Islet precursor cell (in vitro differentiated cells): ENCODE results near the gene CLMN.

ENCODE experiments used
- DNase-seq: peaks from one replicate; pipeline ENCODE4 v3.0.0-alpha.2; 2018

The CLMN gene

DNA sequence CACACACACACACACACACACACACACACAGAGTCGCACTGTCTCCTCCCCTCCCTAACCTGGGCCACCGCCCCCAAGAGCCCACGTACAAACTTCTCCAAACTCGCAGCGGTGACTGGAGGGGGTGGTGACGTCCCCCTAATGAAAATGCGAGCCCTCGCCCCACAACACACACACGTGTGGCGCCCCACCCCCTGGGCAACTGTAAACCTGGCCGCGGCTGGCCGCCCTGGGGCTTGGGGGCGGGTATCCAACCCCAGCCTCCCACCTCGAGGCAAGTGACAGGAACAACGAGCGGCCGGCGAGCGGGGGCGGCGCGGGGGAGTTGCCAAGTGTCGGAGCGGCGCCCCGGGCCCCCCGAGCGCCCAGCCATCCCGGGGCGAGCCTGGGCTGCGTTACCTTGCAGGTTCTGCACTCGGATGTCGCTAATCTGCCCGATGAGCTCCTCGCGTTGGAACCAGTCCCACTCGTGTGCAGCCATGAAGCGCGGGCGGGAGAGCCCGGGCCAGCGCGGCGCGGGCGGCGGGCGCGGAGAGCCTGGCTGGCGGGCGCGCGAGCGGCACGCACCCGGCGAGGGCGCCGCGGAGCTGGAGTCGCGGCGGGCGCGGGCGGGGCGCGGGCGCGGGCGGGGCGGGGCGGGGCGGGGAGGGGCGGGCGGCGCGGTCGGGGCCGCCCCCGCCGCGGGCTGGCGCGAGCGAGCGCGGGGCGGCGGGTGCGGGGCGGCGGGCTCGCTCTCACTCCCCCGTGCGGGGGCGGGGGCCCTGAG, at the start of gene CLMN:
Gene CLMN, minus strand, starts transcription at position 597 of the 766 bp plus-strand sequence. Its CDS starts 116 bp downstream, at position 481.
- peak; percentile 77 for DNase-seq

GRCh38 chr14:95365401-95365800, 45.7 kb upstream of the CLMN start:
- DNase-seq: no peak

- no peak for DNase-seq
These were observed 44.9 kb upstream of the CLMN start for GRCh38 chr14:95364481-95365209.

- DNase-seq: no peak
These were observed 43.8 kb upstream of the CLMN start for GRCh38 chr14:95363468-95363954.

GRCh38 chr14:95362138-95362494, 42.4 kb upstream of the CLMN start:
- DNase-seq: no peak

DNA sequence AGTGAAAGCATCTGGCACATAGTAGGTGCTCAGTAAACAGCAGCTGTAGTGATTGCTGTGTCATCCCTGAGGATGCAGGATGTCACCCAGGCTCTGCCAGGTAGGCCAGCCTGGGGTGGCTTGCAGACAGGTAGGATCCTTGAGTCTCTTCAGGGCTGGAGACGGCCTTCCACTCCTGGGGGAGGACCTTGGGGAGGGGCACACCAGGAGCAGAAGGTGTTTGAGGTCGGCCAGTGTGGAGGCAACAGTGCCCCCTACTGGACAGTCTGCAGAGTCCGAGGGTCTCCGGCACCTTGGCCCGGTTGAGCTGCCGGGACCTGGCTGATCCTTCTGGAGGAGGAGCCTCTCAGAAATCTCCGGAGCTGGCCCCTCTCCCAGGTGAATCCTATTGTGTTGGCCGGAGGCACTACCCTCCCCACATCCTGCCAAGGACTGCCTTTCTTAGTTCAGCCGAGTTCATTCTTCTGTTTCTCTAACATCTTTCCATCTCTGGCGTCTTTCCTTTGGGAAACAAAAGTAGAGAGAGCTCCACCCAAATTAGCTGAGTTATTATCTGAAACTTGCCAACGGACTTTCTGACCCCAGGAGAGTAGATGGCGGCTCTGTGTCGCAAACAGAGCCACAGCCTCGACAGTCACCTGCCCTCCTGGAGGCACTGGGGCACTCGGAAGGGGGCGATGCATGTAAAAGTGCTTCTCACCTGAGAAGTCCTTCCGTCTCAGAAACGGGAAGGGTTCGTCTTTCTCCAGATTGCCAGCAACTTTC, 41.8 kb upstream of the CLMN start:
- DNase-seq: peak; percentile 76

DNA sequence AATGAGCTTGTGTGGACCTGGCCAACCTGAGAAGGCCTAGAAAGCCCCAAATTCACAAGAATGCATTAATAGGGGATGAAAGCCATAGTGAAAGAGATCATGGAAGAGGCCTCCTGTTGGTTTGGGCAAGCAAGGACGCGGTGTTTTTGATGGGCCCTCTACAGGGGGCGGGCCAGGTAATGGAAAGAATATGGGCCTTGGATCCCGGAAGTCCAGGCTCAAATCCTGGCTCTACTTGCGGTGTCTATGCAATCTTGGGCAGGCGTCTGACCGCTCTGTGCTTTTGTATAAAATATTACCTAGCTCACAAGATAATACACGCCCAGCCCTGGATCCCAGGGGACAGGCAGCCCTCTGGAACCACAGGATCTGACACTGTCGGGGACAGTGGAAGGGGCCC, 41.1 kb upstream of the CLMN start:
- DNase-seq: no peak

DNA sequence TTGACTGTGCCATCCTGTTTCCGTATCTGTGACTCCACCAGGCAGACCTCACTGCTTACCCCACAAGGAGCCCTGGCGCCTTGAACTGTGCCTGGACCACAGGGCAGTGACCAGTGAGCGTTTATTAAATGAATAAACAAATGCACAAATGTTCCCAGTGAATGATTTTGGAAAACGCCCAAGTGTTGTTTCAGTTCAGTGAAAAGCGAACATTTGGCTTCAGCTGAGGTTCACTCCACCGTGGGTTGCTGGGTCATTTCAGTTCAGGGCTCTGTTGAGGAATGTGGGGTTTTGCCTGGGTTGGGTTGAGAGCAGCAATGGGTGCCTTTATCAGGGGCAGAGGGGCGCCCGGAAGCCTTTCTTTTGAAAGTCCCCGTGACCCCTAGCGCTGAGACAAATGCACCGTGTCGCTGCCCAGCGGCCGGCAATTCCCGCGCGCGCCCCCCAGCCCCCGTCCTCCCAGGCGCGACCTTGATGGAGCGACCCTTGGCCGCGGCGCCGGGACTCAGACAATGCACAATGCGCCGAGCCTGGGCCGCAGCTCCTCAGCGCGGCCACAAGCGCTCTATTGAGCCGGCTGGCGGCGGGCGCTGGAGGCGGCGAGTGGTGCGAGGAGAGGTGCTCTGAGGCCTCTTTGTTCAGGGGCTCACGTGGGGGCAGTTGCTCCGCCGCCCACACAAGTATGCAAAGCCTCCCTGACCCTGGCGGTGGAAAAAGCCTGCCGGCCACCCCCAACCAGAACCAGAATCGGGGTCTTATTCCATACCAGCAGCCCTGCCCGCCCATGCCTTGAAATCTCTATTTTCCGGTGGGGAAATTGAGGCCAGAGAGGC, 40.5 kb upstream of the CLMN start:
- peak; percentile 87 for DNase-seq

DNA sequence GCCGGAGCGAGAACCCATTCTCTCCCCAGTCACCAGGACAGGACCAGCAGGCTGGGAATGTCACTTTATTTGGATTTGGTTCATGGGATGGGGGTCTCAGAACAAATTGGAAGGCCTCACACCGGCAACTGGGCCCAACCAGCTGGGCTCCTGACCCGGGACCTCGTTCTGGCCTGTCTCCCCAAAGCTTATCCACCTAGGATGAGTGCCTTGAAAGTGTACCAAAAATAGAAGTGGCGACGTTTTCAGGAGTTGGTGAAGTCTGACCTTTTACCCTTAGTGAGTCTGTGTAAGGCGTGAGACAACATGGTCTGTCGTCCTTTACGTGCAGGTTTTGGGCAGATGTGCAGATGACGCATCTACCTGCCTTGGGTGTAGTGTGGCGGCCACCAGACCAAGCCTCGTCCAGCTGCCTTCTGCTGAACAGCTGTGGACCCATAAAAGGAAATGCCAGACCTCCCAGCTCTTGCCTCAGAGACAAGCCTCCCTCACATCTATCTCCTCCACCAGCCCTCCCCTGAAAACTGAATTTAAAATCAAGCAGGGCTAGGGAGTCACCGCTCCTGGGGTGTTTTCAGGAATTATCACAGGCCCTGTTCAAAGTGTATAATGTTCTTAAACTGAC, 36.6 kb upstream of the CLMN start:
- DNase-seq: no peak

- no peak for DNase-seq
These were observed 35.7 kb upstream of the CLMN start for GRCh38 chr14:95355422-95355821.

DNA sequence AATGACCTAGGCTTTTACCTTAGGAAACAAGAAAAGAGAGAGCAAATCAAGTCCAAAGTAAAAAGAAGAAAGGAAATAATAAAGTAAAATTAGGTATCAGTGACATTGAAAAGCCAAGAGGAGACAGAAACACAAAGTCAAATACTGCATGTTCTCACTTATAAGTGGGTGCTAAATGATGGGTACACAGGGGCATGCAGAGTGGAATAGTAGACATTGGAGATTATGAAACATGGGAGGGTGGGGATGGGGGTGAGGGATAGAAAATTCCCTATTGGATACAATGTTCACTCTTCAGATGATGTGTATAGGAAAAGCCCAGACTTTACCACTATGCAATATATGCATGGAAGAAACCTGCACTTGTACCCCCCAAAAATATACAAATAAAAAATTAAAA, 35.1 kb upstream of the CLMN start:
- DNase-seq: no peak

DNA sequence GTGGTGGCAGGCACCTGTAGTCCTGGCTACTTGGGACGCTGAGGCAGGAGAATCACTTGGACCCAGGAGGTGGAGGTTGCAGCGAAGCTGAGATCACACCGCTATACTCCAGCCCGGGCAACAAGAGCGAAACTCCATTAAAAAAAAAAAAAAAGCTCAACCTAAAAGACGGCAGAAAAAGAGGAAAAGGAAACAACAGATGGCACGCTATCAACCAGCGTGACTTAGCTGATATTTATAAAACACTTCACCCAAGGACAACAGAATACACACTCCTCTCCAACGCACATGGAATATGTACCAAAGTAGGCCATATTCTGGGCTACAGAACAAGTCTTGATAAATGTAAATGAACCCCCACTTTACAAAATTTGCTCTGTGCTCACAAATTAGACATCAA, 34.0 kb upstream of the CLMN start:
- DNase-seq: no peak

GRCh38 chr14:95353007-95353406, 33.3 kb upstream of the CLMN start:
- no peak for DNase-seq

GRCh38 chr14:95352481-95352880, 32.8 kb upstream of the CLMN start:
- DNase-seq: peak; percentile 26

- DNase-seq: peak; percentile 22
These were observed 29.5 kb upstream of the CLMN start for GRCh38 chr14:95349241-95349640.

DNA sequence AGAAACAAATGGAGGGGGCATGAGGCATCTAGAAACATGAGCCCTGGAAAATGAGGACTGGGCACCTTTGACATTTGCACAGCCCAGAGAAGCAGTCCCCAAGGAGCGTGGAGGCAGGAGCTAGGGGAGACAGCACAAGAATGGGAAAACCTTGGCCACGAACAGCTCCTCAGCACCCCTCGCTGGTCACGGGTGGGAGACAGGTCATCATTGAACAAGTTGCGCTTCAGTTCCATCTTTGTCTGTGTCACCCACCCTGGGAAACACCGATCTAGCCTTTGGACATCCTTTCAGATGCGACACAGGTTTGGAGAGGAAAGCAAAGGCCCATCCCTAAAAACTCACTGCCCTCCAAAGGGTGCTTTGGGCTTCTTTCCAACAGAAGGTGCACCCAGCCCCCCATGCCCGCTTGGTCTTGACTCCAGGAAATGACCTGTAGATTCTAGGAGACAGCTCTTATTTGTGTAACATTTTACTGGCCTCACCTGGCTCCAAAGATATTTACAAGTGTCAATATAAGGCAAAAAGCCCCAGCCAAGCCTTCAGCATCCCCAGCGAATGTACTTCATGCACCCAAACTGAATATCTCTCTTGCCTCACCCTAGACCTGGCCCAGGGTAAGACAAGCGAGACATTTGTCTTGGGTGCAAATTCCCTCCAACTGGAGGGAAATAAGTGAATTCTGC, 28.8 kb upstream of the CLMN start:
- peak; percentile 51 for DNase-seq

DNA sequence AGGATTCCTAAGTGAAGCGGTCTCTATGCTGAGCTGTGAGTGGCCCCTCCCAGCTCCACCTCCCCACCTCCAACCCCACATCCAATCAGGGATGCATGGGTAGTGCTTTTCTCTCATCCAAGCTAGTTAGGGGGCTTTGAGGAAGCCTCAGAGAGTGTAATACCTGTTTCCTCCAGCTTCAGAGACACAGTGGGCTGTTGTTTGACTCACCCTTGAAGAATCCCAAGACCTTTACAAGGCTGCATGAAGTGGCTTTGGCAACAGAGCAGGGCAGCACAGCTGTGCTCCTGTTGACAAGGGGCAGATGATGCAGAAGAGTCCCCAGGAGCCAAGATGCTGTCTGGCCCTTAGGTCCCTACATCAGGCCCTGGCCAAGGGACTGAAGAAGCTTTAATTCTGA, 27.1 kb upstream of the CLMN start:
- peak; percentile 94 for DNase-seq

DNA sequence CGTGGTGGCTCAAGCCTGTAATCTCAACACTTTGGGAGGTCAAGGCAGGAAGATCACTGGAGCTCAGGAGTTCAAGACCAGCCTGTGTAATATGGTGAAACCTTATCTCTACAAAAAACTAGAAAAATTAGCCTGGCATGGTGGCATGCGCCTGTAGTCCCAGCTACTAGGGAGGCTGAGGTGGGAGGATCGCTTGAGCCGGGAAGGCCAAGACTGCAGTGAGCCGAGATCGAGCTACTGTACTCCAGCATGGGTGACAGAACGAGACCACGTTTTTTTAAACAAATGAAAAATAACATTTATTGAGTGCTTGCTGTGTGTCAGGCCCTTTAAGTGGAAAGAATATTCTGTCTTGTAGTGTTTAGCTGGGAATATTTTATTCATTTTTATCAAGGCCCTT, 26.6 kb upstream of the CLMN start:
- no peak for DNase-seq

DNA sequence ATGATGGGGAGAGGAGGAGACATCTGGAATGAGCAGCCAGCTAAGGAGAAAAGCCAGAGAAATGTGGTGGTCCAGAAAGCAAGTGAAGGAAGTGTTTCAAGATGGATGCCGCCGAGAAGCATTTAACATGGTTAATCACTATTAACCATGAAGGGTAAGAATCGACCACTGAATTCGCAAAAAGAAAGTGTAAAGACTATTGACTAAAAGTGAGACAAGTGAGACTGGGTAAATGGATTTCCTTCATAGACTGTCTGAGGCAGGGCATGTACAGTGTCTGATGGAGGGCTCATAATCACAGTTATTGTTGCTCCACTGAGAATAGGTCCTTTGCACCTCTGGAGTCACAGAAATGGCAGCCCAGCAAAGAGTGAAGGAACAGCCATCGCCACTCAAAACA, 25.3 kb upstream of the CLMN start:
- peak; percentile 19 for DNase-seq

DNA sequence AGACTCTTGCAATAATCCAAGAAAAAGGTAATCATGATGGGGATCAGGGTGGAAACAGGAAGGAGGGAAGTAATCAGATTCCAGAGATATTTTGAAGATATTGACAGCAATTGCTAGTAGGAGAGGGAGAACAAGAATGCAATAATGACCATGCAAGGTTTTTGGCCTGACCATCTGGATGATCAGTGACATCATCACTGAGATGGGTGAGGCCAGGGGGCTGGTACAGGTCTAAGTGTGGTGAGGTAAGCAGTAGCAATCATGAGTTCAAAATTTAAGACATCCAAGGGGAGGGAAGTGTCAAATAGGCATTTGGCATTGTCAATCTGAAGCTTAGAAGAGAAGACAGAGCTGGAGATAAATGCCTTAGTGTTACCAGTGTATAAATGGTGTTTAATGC, 24.8 kb upstream of the CLMN start:
- peak; percentile 28 for DNase-seq

GRCh38 chr14:95341564-95341963, 21.9 kb upstream of the CLMN start:
- DNase-seq: no peak

DNA sequence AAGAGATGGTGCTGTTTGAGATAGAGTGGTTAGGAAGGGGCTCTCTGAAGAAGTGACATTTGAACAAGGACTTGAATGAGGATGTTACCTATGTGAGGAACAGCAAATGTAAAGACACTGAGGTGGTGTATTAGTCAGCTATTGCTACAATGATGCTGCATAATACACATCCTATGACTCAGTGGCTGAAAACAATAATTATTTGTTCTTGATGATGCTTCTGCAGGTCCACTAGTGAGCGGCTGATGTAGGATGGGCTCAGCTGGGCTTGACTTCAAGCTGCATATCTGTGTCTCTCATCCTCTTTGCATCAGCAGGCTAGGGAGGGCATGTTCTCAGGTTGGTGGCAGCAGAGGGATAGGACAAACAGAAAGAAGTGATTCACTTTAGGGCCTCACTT, 21.4 kb upstream of the CLMN start:
- DNase-seq: no peak
